ENCODE data around the gene ARMC7. TPM values are rescaled to one million over a fixed set of nuclear protein-coding genes. Genes with fewer than 3 reads are reported as not detected.

ARMC7 gene
- polyA plus RNA-seq, 1 donor (not counting 4 experiments of a cell fraction or from before 2014, with no cell fraction given) = 4.2 TPM

DNA sequence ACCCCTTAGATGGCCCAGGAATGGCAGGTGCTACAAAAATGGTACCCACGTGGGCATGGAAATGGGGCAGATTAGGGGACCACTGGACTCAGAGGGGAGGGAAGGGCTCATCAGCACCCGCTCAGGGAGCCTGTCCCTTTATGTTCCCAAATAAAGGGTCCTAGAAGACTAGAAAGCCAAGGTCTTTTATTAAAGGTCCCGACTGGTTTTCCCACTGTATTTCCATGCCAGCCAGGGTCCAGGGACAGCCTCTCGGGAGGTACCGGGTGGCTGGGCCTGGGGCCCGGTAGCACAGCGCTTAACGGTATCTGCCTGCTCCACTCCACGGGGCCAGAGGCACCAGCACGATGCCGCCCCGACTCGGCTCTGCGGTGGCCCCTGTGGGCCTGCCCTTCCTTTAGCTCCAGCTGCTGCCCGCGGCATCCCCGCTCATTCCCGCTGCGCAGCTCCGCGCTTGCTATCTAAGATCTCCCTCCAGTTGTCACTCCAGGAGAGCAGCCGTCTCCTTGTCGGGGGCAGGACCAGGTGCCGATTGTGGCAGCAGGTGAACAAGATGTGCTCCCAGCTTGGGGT lies 20.4 kb downstream of the ARMC7 start:
- H3K27ac ChIP-seq (ENCODE audit: control insufficient read depth, insufficient read depth, low read length) = peak overlapping the region; percentile 79
- peaks cover 16% of the 10 kb centered on the region for H3K4me1 ChIP-seq (ENCODE audit: control insufficient read depth, extremely low read depth, insufficient read depth, low read length)
- DNase-seq (ENCODE audit: low read depth, low spot score) (no peak), FAIRE-seq (no peak)
- no peaks in the 10 kb centered on the region for H4K20me1 ChIP-seq (ENCODE audit: control insufficient read depth, extremely low read depth, insufficient read depth, low read length)
- no peak overlapping the region for H2AFZ ChIP-seq (ENCODE audit: control insufficient read depth, low read length)
- peak overlapping the region; percentile 61 to 81 (median 72) for H3K4me3 ChIP-seq (ENCODE audit: control insufficient read depth in 2 of 3, extremely low read depth in 1 of 3, insufficient read depth in 2 of 3, low read depth in 1 of 3, low read length in 3 of 3)
- no peaks in the 10 kb centered on the region for H3K27me3 ChIP-seq (ENCODE audit: control insufficient read depth, extremely low read depth, insufficient read depth, low read length)
- peaks cover 7% of the 10 kb centered on the region for H3K79me2 ChIP-seq (ENCODE audit: control insufficient read depth, insufficient read depth, low read length)
- H3K9me3 ChIP-seq (ENCODE audit: control insufficient read depth, low read depth, low read length) = no peaks in the 10 kb centered on the region
- H3K36me3 ChIP-seq (ENCODE audit: control insufficient read depth in 2 of 2, extremely low read depth in 1 of 2, insufficient read depth in 2 of 2, low read length in 2 of 2) = peaks cover 12 to 20% of the 10 kb centered on the region in 2 experiments
- H3K4me2 ChIP-seq (ENCODE audit: control insufficient read depth, extremely low read depth, insufficient read depth, low read depth, low read length) = peak overlapping the region; percentile 77
- TF ChIP-seq EZH2 (IDR thresholded peaks at IDR 0.05; ENCODE audit: low read length) (no peak), CTCF (optimal IDR thresholded peaks at IDR 0.05 in 1 of 3, IDR thresholded peaks at IDR 0.05 in 1 of 3, conservative IDR thresholded peaks at IDR 0.05 in 1 of 3; ENCODE audit: extremely low read depth in 1 of 3, insufficient read depth in 2 of 3, low read length in 3 of 3) (no peak)
- dilution Hi-C loops (cut with MboI; ENCODE audit: extremely low pct_ligation_motif_present, low sequenced_read_pairs) = no loop called here
- H3K9me1 ChIP-seq (ENCODE audit: control insufficient read depth, extremely low read depth, insufficient read depth, low read length) = no peaks in the 10 kb centered on the region
- peak overlapping the region; percentile 86 for H3K9ac ChIP-seq (ENCODE audit: control insufficient read depth, extremely low read depth, insufficient read depth, low read length)

- Histone ChIP-seq H3K9me3 (ENCODE audit: control insufficient read depth, low read depth, low read length) (no peaks in the 10 kb centered on the region), H3K4me3 (ENCODE audit: control insufficient read depth in 2 of 3, extremely low read depth in 1 of 3, insufficient read depth in 2 of 3, low read depth in 1 of 3, low read length in 3 of 3) (peak overlapping the region; percentile 61 to 81 (median 72)), H3K4me2 (ENCODE audit: control insufficient read depth, extremely low read depth, insufficient read depth, low read depth, low read length) (peak overlapping the region; percentile 77), H3K9ac (ENCODE audit: control insufficient read depth, extremely low read depth, insufficient read depth, low read length) (peak overlapping the region; percentile 86), H3K4me1 (ENCODE audit: control insufficient read depth, extremely low read depth, insufficient read depth, low read length) (peaks cover 14% of the 10 kb centered on the region), H4K20me1 (ENCODE audit: control insufficient read depth, extremely low read depth, insufficient read depth, low read length) (no peaks in the 10 kb centered on the region), H3K27ac (ENCODE audit: control insufficient read depth, insufficient read depth, low read length) (peak overlapping the region; percentile 79), H3K79me2 (ENCODE audit: control insufficient read depth, insufficient read depth, low read length) (peaks cover 7% of the 10 kb centered on the region), H3K27me3 (ENCODE audit: control insufficient read depth, extremely low read depth, insufficient read depth, low read length) (no peaks in the 10 kb centered on the region), H2AFZ (ENCODE audit: control insufficient read depth, low read length) (no peak overlapping the region), H3K36me3 (ENCODE audit: control insufficient read depth in 2 of 2, extremely low read depth in 1 of 2, insufficient read depth in 2 of 2, low read length in 2 of 2) (peaks cover 15 to 24% of the 10 kb centered on the region in 2 experiments), H3K9me1 (ENCODE audit: control insufficient read depth, extremely low read depth, insufficient read depth, low read length) (no peaks in the 10 kb centered on the region)
- DNase-seq (ENCODE audit: low read depth, low spot score) (no peak), FAIRE-seq (no peak)
- dilution Hi-C loops (cut with MboI; ENCODE audit: extremely low pct_ligation_motif_present, low sequenced_read_pairs) = no loop called here
- TF ChIP-seq CTCF (optimal IDR thresholded peaks at IDR 0.05 in 1 of 3, IDR thresholded peaks at IDR 0.05 in 1 of 3, conservative IDR thresholded peaks at IDR 0.05 in 1 of 3; ENCODE audit: extremely low read depth in 1 of 3, insufficient read depth in 2 of 3, low read length in 3 of 3) = peak; percentile 56 to 69 (median 56)
- no peak for TF ChIP-seq EZH2 (IDR thresholded peaks at IDR 0.05; ENCODE audit: low read length)
Observed at GRCh38 chr17:75130632-75131277, 21.0 kb downstream of the ARMC7 start.
